ENCODE measurements around the gene PPIL1.
A peak's percentile ranks its signal among the peaks of the same experiment; 100 is the strongest.

PPIL1 gene

GRCh38 chr6:36857325-36857724 lies 17.3 kb downstream of the PPIL1 start:
- H3K27ac Mint-ChIP-seq: no peak overlapping the region
- no peaks in the 10 kb centered on the region for H3K27me3 Mint-ChIP-seq
- no peaks in the 10 kb centered on the region for H3K9me3 Mint-ChIP-seq
- CTCF ChIA-PET: interaction anchor here (1.4 kb wide), 1 partner anchor 10 kb away, joined by 3 read pairs; no protein-coding TSS in a partner anchor
- peaks cover 3% of the 10 kb centered on the region for H3K4me1 Mint-ChIP-seq
- peaks cover 51% of the 10 kb centered on the region for H3K36me3 Mint-ChIP-seq
- H3K4me3 Mint-ChIP-seq: no peak overlapping the region
- no peak for DNase-seq

- H3K36me3 Mint-ChIP-seq: peaks cover 53% of the 10 kb centered on the region
- CTCF ChIA-PET: no interaction called here
- no peak overlapping the region for H3K4me3 Mint-ChIP-seq
- H3K4me1 Mint-ChIP-seq: peaks cover 3% of the 10 kb centered on the region
- H3K27me3 Mint-ChIP-seq: no peaks in the 10 kb centered on the region
- no peak overlapping the region for H3K27ac Mint-ChIP-seq
- no peaks in the 10 kb centered on the region for H3K9me3 Mint-ChIP-seq
- DNase-seq: no peak
Measured at GRCh38 chr6:36856277-36856676, 18.3 kb downstream of the PPIL1 start.

DNA sequence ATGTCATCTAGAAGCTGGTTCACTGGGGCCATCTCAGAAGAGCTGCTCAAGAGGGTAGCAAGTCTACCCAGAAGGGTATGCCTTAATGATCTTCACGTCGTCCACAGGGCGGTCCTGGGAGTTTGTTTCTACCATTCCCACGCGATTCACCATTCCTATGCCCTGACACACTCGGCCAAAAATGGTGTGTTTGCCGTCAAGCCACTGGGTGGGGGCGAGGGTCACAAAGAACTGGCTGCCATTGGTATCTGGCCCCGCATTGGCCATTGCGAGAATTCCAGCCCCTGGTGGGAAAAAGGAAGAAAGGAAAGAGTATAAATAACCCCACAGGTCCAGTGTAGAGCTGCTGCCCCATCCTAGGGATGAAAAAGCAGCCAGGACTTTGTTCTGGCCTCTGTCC lies 18.9 kb downstream of the PPIL1 start:
- H3K36me3 Mint-ChIP-seq: peaks cover 54% of the 10 kb centered on the region
- H3K27ac Mint-ChIP-seq: no peak overlapping the region
- peaks cover 3% of the 10 kb centered on the region for H3K4me1 Mint-ChIP-seq
- peaks cover 3% of the 10 kb centered on the region for H3K27me3 Mint-ChIP-seq
- CTCF ChIA-PET: no interaction called here
- DNase-seq: no peak
- H3K4me3 Mint-ChIP-seq: no peak overlapping the region
- peaks cover 2% of the 10 kb centered on the region for H3K9me3 Mint-ChIP-seq

GRCh38 chr6:36853325-36853724 lies 21.3 kb downstream of the PPIL1 start:
- Mint-ChIP-seq H3K27ac (no peak overlapping the region), H3K4me1 (no peaks in the 10 kb centered on the region), H3K27me3 (peaks cover 12% of the 10 kb centered on the region), H3K4me3 (no peak overlapping the region), H3K9me3 (peaks cover 2% of the 10 kb centered on the region), H3K36me3 (peaks cover 50% of the 10 kb centered on the region)
- DNase-seq: no peak
- CTCF ChIA-PET: interaction anchor here (0.6 to 9.5 kb wide), 11 partner anchors 10 to 229 kb away, joined by 3 to 149 read pairs (median 9); partner anchors contain the start of gene PPIL1

DNA sequence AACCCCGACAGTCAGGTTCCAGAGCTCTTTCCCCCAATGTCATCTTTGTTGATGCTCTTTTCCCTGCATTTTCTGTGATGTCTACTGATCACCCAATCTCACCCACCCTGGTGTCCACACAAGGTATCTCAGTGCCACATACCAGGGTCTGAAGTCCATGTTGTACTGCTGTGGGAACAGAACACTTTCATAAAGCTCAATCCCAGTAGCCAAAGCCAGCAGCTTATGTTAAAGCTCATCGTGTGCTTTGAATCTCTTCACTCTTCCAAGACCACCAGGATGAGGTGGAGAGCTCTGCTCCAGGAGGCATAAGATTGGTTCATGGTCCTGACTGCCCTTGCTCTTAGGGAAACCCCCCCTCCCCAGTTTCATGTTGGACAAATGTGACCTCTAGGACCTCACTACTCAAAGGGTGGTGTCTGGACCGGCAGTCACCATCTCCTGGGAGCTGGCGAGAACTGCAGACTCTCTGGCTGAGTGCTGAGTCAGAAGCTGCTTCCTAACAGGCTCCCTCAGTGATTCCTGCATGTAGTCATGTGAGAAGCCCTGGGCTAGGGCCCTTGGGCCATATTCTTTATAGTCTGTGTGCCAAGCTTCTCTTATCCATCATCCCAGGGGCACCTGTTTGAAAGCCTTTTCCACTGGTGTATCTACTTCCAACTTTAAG lies 22.0 kb downstream of the PPIL1 start:
- Mint-ChIP-seq H3K4me1 (no peaks in the 10 kb centered on the region), H3K4me3 (no peak overlapping the region), H3K27me3 (peaks cover 15% of the 10 kb centered on the region), H3K36me3 (peaks cover 50% of the 10 kb centered on the region), H3K27ac (no peak overlapping the region), H3K9me3 (peaks cover 2% of the 10 kb centered on the region)
- CTCF ChIA-PET: interaction anchor here (0.6 to 9.5 kb wide), 19 partner anchors 8 to 228 kb away, joined by 3 to 149 read pairs (median 6); partner anchors contain the start of genes C6orf89 and PPIL1
- DNase-seq: no peak

DNA sequence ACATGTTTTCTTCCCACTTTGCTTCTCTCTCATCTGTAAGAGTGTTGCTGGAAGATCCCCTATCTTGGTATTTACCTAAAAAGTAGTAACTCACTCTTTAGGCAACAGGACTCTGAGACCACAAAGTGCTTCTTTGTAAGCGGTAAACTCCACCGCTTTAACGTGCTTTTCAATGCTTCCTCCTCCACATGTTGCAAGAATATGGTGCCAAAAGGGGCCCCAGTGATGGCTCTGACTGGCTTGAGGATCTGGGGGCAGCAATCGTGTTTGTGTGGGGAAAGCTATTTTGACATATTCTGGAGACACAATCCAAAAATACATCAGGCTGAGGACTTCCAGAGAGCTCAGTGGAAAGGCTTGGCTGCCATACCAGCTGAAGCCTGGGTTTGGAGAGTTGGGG lies 23.0 kb downstream of the PPIL1 start:
- H3K4me3 Mint-ChIP-seq: no peak overlapping the region
- H3K36me3 Mint-ChIP-seq: peaks cover 44% of the 10 kb centered on the region
- H3K27me3 Mint-ChIP-seq: peaks cover 15% of the 10 kb centered on the region
- CTCF ChIA-PET: interaction anchor here (0.7 to 9.5 kb wide), 26 partner anchors 8 to 237 kb away, joined by 3 to 149 read pairs (median 6); partner anchors contain the start of genes C6orf89, PI16 and PPIL1
- DNase-seq: no peak
- peaks cover 2% of the 10 kb centered on the region for H3K9me3 Mint-ChIP-seq
- H3K27ac Mint-ChIP-seq: no peak overlapping the region
- H3K4me1 Mint-ChIP-seq: no peaks in the 10 kb centered on the region

DNA sequence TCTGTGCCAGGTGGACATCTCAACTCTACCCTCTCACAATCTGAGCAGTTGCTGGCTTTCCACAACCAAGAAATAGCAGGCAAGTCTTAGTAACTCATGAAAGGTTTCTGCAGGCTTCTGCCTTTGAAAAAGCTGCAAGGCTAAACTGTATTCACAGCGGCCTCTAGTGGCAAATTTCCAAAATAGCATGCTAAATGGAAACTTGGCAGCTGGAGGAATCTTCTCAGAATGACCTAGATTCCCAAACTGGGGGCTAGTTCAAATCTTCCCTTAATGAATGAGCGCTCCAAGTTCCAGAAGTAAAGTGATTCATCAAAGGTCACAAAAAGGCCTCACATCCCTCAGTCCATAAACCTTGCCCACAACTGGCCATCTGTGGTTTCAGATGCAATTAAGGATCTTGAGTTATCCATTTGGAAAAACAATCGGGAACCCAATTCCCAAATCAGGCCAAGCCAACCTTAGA lies 23.4 kb downstream of the PPIL1 start:
- Mint-ChIP-seq H3K36me3 (peaks cover 41% of the 10 kb centered on the region), H3K4me3 (no peak overlapping the region), H3K27ac (no peak overlapping the region), H3K27me3 (peaks cover 15% of the 10 kb centered on the region), H3K9me3 (peaks cover 2% of the 10 kb centered on the region), H3K4me1 (no peaks in the 10 kb centered on the region)
- CTCF ChIA-PET: interaction anchor here (0.7 to 9.5 kb wide), 25 partner anchors 8 to 237 kb away, joined by 3 to 149 read pairs (median 5); partner anchors contain the start of genes C6orf89, PI16 and PPIL1
- peak; percentile 55 for DNase-seq

DNA sequence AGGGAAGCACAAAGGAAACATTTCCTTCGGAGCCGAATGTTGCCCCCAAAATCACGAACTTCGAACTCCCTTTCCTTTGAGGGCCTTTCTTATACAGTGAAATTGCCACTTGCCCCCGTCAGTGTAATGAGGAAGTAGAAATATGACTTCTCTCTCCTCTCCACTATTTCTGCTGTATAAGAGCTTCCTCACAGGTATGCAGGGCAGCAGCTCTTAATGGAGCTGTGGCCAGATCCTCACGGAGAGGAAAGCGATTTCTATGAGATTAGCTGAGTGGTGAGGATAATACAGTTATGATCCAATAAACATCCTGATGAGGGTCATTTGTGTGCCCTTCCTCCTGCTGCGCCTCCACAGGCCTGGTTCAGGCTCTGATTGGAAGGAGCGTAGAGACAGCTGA lies 24.6 kb downstream of the PPIL1 start:
- Mint-ChIP-seq H3K9me3 (peaks cover 2% of the 10 kb centered on the region), H3K4me1 (no peaks in the 10 kb centered on the region), H3K4me3 (no peak overlapping the region), H3K27ac (no peak overlapping the region), H3K36me3 (peaks cover 34% of the 10 kb centered on the region), H3K27me3 (peaks cover 23% of the 10 kb centered on the region)
- CTCF ChIA-PET: interaction anchor here (0.7 to 9.5 kb wide), 9 partner anchors 11 to 83 kb away, joined by 3 to 149 read pairs (median 12); partner anchors contain the start of gene PPIL1
- no peak for DNase-seq

DNA sequence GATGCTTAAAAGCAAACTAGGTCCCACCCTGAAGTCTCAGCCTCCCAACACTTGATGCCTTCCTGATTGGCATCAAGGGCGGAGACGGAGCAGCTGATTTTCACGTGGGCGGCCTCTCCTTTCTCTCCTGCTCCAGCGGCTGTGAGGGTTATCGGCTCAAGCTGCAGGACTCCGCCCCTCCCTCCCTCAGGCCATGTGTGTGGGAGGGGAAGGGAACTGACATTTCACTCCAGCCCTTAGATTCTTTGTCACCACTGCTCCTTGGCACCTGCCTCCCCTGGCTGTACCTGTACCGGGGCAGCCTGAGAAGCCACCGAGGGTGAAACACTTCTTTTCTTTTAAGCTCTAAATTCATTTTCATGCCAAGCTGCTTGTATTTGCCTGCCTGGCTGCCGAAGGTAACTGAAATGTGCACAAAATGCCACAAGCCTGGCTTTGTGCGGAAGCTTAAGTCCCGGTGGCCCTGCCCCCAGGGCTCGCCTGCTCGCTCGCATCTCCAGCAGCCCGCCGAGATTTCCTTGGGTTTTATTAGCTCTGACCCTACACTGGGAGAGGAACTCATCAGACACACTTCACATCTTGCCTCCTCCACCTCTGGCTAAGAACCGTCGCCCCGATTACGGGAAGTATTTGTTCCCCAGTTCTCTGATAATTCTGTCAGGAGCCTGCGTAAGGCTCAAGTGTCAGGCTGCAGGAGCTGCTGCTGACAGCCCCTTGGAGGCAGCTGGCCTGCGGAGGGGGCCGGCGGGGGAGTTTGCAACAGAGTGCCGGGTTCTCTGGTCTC lies 25.8 kb downstream of the PPIL1 start:
- Mint-ChIP-seq H3K27me3 (peaks cover 27% of the 10 kb centered on the region), H3K4me1 (no peaks in the 10 kb centered on the region), H3K36me3 (peaks cover 26% of the 10 kb centered on the region), H3K9me3 (peaks cover 2% of the 10 kb centered on the region), H3K4me3 (no peak overlapping the region), H3K27ac (no peak overlapping the region)
- no peak for DNase-seq
- CTCF ChIA-PET: interaction anchor here (0.9 to 9.5 kb wide), 12 partner anchors 8 to 169 kb away, joined by 3 to 149 read pairs (median 4); no protein-coding TSS in a partner anchor

- Mint-ChIP-seq H3K36me3 (peaks cover 18% of the 10 kb centered on the region), H3K9me3 (peaks cover 2% of the 10 kb centered on the region), H3K27ac (no peak overlapping the region), H3K4me3 (no peak overlapping the region), H3K4me1 (no peaks in the 10 kb centered on the region), H3K27me3 (peaks cover 32% of the 10 kb centered on the region)
- no peak for DNase-seq
- CTCF ChIA-PET: interaction anchor here (1.0 to 9.5 kb wide), 8 partner anchors 10 to 89 kb away, joined by 3 to 149 read pairs (median 3); no protein-coding TSS in a partner anchor
Measured at GRCh38 chr6:36847991-36848390, 26.6 kb downstream of the PPIL1 start.

- peaks cover 16% of the 10 kb centered on the region for H3K36me3 Mint-ChIP-seq
Measured at GRCh38 chr6:36847152-36847551, 27.5 kb downstream of the PPIL1 start.

DNA sequence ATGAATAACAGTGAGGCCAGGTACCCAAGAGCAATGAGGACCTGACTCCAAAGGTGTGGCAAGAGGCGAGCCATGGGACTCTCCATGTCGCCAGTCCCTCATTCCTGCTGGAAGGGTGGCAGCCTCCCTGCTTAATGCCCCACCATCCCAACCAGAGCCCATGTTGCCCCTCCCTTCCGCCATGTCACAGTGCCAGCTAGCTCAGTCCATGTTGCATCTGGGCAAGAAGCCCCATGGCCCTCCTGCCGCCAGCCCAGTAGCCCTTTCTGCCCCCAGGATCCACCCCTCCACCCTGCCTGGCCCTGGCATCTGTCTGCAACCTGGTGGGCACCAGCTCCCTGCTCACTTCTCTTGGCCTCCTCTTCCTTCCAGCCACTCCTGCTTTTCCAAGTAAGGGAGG lies 29.4 kb downstream of the PPIL1 start:
- no peak for DNase-seq
- H3K36me3 Mint-ChIP-seq: peaks cover 4% of the 10 kb centered on the region
- H3K4me1 Mint-ChIP-seq: peaks cover 9% of the 10 kb centered on the region
- no peak overlapping the region for H3K4me3 Mint-ChIP-seq
- H3K27me3 Mint-ChIP-seq: peaks cover 49% of the 10 kb centered on the region
- CTCF ChIA-PET: interaction anchor here (9.5 kb wide), 1 partner anchor 79 kb away, joined by 149 read pairs; no protein-coding TSS in a partner anchor
- H3K9me3 Mint-ChIP-seq: no peaks in the 10 kb centered on the region
- no peak overlapping the region for H3K27ac Mint-ChIP-seq

More at GRCh38 chr6:36847152-36847551, 27.5 kb downstream of the PPIL1 start:
- no peak for DNase-seq
- CTCF ChIA-PET: interaction anchor here (0.5 to 9.5 kb wide), 8 partner anchors 9 to 81 kb away, joined by 3 to 149 read pairs (median 4); no protein-coding TSS in a partner anchor
- no peak overlapping the region for H3K27ac Mint-ChIP-seq
- peaks cover 2% of the 10 kb centered on the region for H3K9me3 Mint-ChIP-seq
- H3K4me3 Mint-ChIP-seq: no peak overlapping the region
- H3K4me1 Mint-ChIP-seq: no peaks in the 10 kb centered on the region
- peaks cover 37% of the 10 kb centered on the region for H3K27me3 Mint-ChIP-seq

DNA sequence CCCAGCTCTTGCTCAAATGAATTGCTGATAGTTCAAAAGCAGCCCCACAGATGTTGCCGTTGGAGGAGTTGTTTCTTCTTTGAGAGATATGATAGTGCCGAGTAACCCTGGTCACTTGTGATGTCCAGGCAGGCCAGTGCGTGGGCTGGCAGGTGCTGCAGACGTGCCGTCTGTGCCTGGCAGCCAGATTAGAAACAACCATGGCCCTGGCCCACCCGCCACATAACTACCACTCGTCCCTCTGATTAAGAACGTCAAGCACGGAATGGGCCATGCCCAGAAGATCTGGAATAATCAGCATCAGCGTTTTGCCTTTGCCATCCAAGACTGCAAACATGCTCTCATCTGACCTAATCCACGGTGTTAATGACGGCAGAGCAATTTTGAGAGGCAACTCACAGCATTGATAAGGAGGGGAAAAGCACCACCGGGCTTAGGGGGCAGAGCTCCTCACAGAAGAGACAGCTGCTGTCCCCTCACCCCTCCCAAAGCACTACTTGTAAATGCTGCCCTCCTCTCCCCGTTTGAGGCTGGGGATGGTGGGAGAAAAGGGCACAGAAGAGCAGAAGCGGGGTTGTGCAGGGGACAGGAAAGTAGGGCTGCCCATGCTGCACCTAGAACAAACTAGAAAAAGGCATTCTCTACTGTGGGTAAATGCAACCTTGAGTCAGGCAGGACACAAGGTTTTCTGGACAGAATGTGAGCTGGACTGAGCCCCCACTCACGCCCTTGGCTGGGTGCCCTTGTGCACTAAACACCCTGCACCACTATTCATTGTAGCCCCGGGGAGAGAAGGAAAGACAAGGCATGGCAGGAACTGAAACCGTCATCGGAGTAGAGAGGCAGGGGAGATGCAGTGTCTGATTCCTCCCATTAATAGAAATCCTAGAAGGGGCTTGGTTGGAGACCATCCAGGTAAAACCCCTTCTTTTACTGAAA lies 30.1 kb downstream of the PPIL1 start:
- no peak for DNase-seq
- Mint-ChIP-seq H3K4me3 (no peak overlapping the region), H3K9me3 (no peaks in the 10 kb centered on the region), H3K36me3 (no peaks in the 10 kb centered on the region), H3K27ac (no peak overlapping the region), H3K27me3 (peaks cover 56% of the 10 kb centered on the region), H3K4me1 (peaks cover 12% of the 10 kb centered on the region)
- CTCF ChIA-PET: interaction anchor here (0.6 to 9.5 kb wide), 4 partner anchors 8 to 80 kb away, joined by 3 to 149 read pairs (median 6); no protein-coding TSS in a partner anchor
